HCT116 (cell line): ENCODE measurements around the gene NID2. TPM values are rescaled to one million over a fixed set of nuclear protein-coding genes. Genes with fewer than 3 reads are reported as not detected.

ENCODE experiments used
- ATAC-seq: fragments of 200-7000 bp; cut with Tn5 transposase; 2 replicates; pipeline ENCODE4 v1.9.1; 2020; ENCODE audit warnings: mild to moderate bottlenecking, moderate library complexity
- BruUV-seq: library from RNA; stranded (reverse); fragments of 400-500 nt; replicated peaks from 2 replicates; lab custom pipeline; 2021; lab: Mats Ljungman, UMichigan
- CTCF ChIA-PET: fragments of 300-600 bp; sonication (Branson Sonifier 250); formaldehyde crosslinking; loops from one replicate; lab custom pipeline; 2021; ENCODE audit warnings: antibody characterized with exemption; lab: Charles Lee
- POLR2A ChIA-PET: fragments of 300-600, 350-600 bp; sonication (Branson Sonifier 250); formaldehyde crosslinking; loops from one replicate; lab custom pipeline; 2021; ENCODE audit warnings: antibody characterized with exemption; lab: Charles Lee
- RAD21 ChIA-PET, 2 experiments: fragments of 300-600 bp; sonication (Branson Sonifier 250); formaldehyde crosslinking; loops; one replicate each; lab custom pipeline; 2023; ENCODE audit warnings: low total read pairs in 2 of 2; ENCODE audit not compliant: uncharacterized antibody in 2 of 2, unreplicated experiment in 2 of 2, low non-redundant PET in 1 of 2; lab: Charles Lee
- DNase-seq: peaks from one replicate; pipeline ENCODE4 v3.0.0-alpha.2; 2010; ENCODE audit warnings: low read depth, low spot score
- H2AFZ ChIP-seq: fragments of 200-600 bp; shearing (Covaris generic), sonication (generic); 2 replicates; pipeline ENCODE4 v1.6.1; 2017; ENCODE audit warnings: low read depth, mixed run types, mixed read lengths, antibody characterized with exemption, low read length; ENCODE audit not compliant: poor library complexity, severe bottlenecking
- H3K27ac ChIP-seq: 2 replicates; pipeline ENCODE4 v1.5.1; 2012; ENCODE audit warnings: low read depth, low read length
- H3K27me3 ChIP-seq: fragments of 200-600 bp; sonication (generic); 2 replicates; pipeline ENCODE4 v1.6.1; 2016; ENCODE audit warnings: mixed run types, low read length, mixed read lengths; ENCODE audit not compliant: insufficient read depth
- H3K36me3 ChIP-seq, 2 experiments: fragments of 200-500 bp in 1 of 2; fragments of 200-600 bp in 1 of 2; sonication (Bioruptor generic) in 1 of 2; sonication (generic) in 1 of 2; 2 replicates each; pipeline versions ENCODE4 v1.5.1 to v1.6.1; 2014 to 2016; ENCODE audit warnings: low read length in 2 of 2, inconsistent platforms in 1 of 2, mixed read lengths in 1 of 2, mixed run types in 1 of 2; ENCODE audit not compliant: insufficient read depth in 2 of 2, control insufficient read depth in 1 of 2
- H3K4me1 ChIP-seq, 2 experiments: fragments of 200-600 bp in 1 of 2; sonication (generic) in 1 of 2; 2 replicates each; pipeline versions ENCODE4 v1.5.1 to v1.6.1; 2012 to 2017; ENCODE audit warnings: low read length in 2 of 2, inconsistent platforms in 1 of 2, mild to moderate bottlenecking in 1 of 2, mixed read lengths in 1 of 2, mixed run types in 1 of 2, moderate library complexity in 1 of 2; ENCODE audit not compliant: insufficient read depth in 2 of 2, control insufficient read depth in 1 of 2
- H3K4me2 ChIP-seq: fragments of 200-600 bp; sonication (generic); 2 replicates; pipeline ENCODE4 v1.6.1; 2017; ENCODE audit warnings: mixed run types, low read length, mixed read lengths
- H3K4me3 ChIP-seq, 2 experiments: fragments of 200-600 bp in 1 of 2; sonication (generic) in 1 of 2; replicated peaks in 1 of 2; 2 replicates each; pipeline ENCODE4 v1.5.1; 2011 to 2016; ENCODE audit warnings: low read length in 2 of 2, control low read depth in 1 of 2, low read depth in 1 of 2, mild to moderate bottlenecking in 1 of 2, mixed read lengths in 1 of 2, mixed run types in 1 of 2
- H3K79me2 ChIP-seq: fragments of 200-600 bp; sonication (generic); 2 replicates; pipeline ENCODE4 v1.6.1; 2017; ENCODE audit warnings: mild to moderate bottlenecking, mixed run types, low read length, moderate library complexity, mixed read lengths; ENCODE audit not compliant: insufficient read depth
- H3K9ac ChIP-seq: fragments of 200-600 bp; sonication (generic); 2 replicates; pipeline ENCODE4 v1.6.1; 2016; ENCODE audit warnings: low read length, mixed read lengths
- H3K9me2 ChIP-seq: fragments of 200-600 bp; sonication (generic), shearing (Covaris generic); 2 replicates; pipeline ENCODE4 v1.6.1; 2017; ENCODE audit warnings: mixed run types, mild to moderate bottlenecking, moderate library complexity; ENCODE audit not compliant: insufficient read depth
- H3K9me3 ChIP-seq, 2 experiments: fragments of 200-500 bp in 1 of 2; fragments of 200-600 bp in 1 of 2; sonication (Bioruptor generic) in 1 of 2; sonication (generic) in 1 of 2; 2 replicates each; pipeline ENCODE4 v1.6.1; 2014 to 2017; ENCODE audit warnings: low read length in 2 of 2, mixed read lengths in 2 of 2, inconsistent platforms in 1 of 2, low read depth in 1 of 2, mild to moderate bottlenecking in 1 of 2, mixed run types in 1 of 2, moderate library complexity in 1 of 2; ENCODE audit not compliant: control insufficient read depth in 1 of 2, insufficient read depth in 1 of 2
- H4K20me1 ChIP-seq: fragments of 200-600 bp; sonication (generic), shearing (Covaris generic); 2 replicates; pipeline ENCODE4 v1.6.1; 2017; ENCODE audit warnings: mixed run types, mild to moderate bottlenecking, moderate library complexity; ENCODE audit not compliant: insufficient read depth
- CBX3 ChIP-seq: IDR thresholded peaks from 2 replicates; pipeline ENCODE4 v1.6.1; 2012; ENCODE audit warnings: low read depth
- CEBPB ChIP-seq: IDR thresholded peaks from 2 replicates; pipeline ENCODE4 v1.6.1; 2012; ENCODE audit warnings: low read depth
- CTCF ChIP-seq, 3 experiments: fragments of 200-600 bp in 1 of 3; sonication (generic) in 1 of 3; IDR thresholded peaks in 2 of 3; conservative IDR thresholded peaks in 1 of 3; 2 replicates each; pipeline ENCODE4 v1.5.1; 2012 to 2017; ENCODE audit warnings: low read depth in 2 of 3, low read length in 2 of 3, antibody characterized with exemption in 1 of 3, borderline replicate concordance in 1 of 3, control low read depth in 1 of 3, mild to moderate bottlenecking in 1 of 3, mixed read lengths in 1 of 3, mixed run types in 1 of 3, moderate library complexity in 1 of 3; ENCODE audit not compliant: insufficient read depth in 1 of 3
- EGR1 ChIP-seq: IDR thresholded peaks from 2 replicates; pipeline ENCODE4 v1.6.1; 2012; ENCODE audit warnings: low read depth
- EZH2 ChIP-seq: fragments of 200-600 bp; sonication (generic); IDR thresholded peaks from 2 replicates; pipeline ENCODE4 v1.6.1; 2017; ENCODE audit warnings: antibody characterized with exemption, mixed run types
- EZH2phosphoT487 ChIP-seq: fragments of 200-600 bp; IDR thresholded peaks from 2 replicates; pipeline ENCODE4 v1.6.1; 2018; ENCODE audit warnings: antibody characterized with exemption, borderline replicate concordance
- JUND ChIP-seq: IDR thresholded peaks from 2 replicates; pipeline ENCODE4 v1.6.1; 2012
- MAX ChIP-seq: IDR thresholded peaks from 2 replicates; pipeline ENCODE4 v1.6.1; 2012
- POLR2AphosphoS5 ChIP-seq: IDR thresholded peaks from 2 replicates; pipeline ENCODE4 v1.6.1; 2011; ENCODE audit warnings: mild to moderate bottlenecking, low read depth, low read length, moderate library complexity
- RAD21 ChIP-seq: IDR thresholded peaks from 2 replicates; pipeline ENCODE4 v1.6.1; 2012; ENCODE audit warnings: low read depth, mild to moderate bottlenecking
- REST ChIP-seq: IDR thresholded peaks from 2 replicates; pipeline ENCODE4 v1.6.1; 2012; ENCODE audit warnings: low read depth
- SIN3A ChIP-seq: IDR thresholded peaks from 2 replicates; pipeline ENCODE4 v1.6.1; 2012; ENCODE audit warnings: low read depth
- SP1 ChIP-seq: IDR thresholded peaks from 2 replicates; pipeline ENCODE4 v1.6.1; 2012; ENCODE audit warnings: low read depth
- SRF ChIP-seq: IDR thresholded peaks from 2 replicates; pipeline ENCODE4 v1.6.1; 2012; ENCODE audit warnings: low read depth
- TCF7L2 ChIP-seq: IDR thresholded peaks from 2 replicates; pipeline ENCODE4 v1.7.0; 2011; ENCODE audit warnings: borderline replicate concordance, inconsistent platforms; ENCODE audit not compliant: insufficient read depth, insufficient read length; ENCODE audit errors: extremely low read depth
- YY1 ChIP-seq: IDR thresholded peaks from 2 replicates; pipeline ENCODE4 v1.6.1; 2011; ENCODE audit warnings: low read length, low read depth, moderate library complexity, mild to moderate bottlenecking; ENCODE audit not compliant: insufficient replicate concordance; ENCODE audit errors: extremely low read depth
- ZBTB33 ChIP-seq: IDR thresholded peaks from 2 replicates; pipeline ENCODE4 v1.6.1; 2011; ENCODE audit warnings: mild to moderate bottlenecking, low read length, moderate library complexity; ENCODE audit not compliant: insufficient replicate concordance; ENCODE audit errors: extremely low read depth
- ZFX ChIP-seq: fragments of 450-650 bp; IDR thresholded peaks from 2 replicates; pipeline ENCODE4 v1.6.1; 2017
- intact Hi-C: fragments of 100-400 bp; cut with micrococcal nuclease; formaldehyde crosslinking; loops from 2 replicates; pipeline ENCODE4 v1.10.0; 2022
- total RNA-seq: library from RNA; stranded (reverse); gene quantifications from one replicate; pipeline ENCODE4 v1.2.1, GENCODE V29; 2021; ENCODE audit not compliant: unreplicated experiment

Gene NID2
- total RNA-seq, 1 experiment from 2014 or later, result 0.84 TPM

- peak within 1 kb of the TSS; percentile 95 for H3K9ac ChIP-seq
- peak within 1 kb of the TSS; percentile 63 to 95 for H3K4me3 ChIP-seq
- H3K4me1 ChIP-seq, result peaks cover 6 to 13% of the 10 kb centered on the region in 2 experiments
- H3K27ac ChIP-seq, result peak within 1 kb of the TSS; percentile 70
- intact Hi-C loops, result no loop called here
- RAD21 ChIA-PET, result no interaction called here
- POLR2A ChIA-PET, result no interaction called here
- H3K27me3 ChIP-seq, result no peaks in the 10 kb centered on the region
- H3K79me2 ChIP-seq, result peaks cover 48% of the 10 kb centered on the region
- peak within 1 kb of the TSS; percentile 74 for H2AFZ ChIP-seq
- H3K9me3 ChIP-seq, result no peaks in the 10 kb centered on the region
- peaks cover 21 to 25% of the 10 kb centered on the region in 2 experiments for H3K36me3 ChIP-seq
- BruUV-seq, result no TSS peak
- ATAC-seq (peak; percentile 98), DNase-seq (peak; percentile 81)
- peak within 1 kb of the TSS; percentile 86 for H3K4me2 ChIP-seq
- no peaks in the 10 kb centered on the region for H3K9me2 ChIP-seq
- H4K20me1 ChIP-seq, result no peaks in the 10 kb centered on the region
- CTCF ChIA-PET, result interaction anchor here (2.0 kb wide), 1 partner anchor 10 kb away, joined by 6 read pairs; no protein-coding TSS in a partner anchor
- no peak for TF ChIP-seq CBX3
- no peak for TF ChIP-seq EGR1
- peak; percentile 55 for TF ChIP-seq MAX
- no peak for TF ChIP-seq JUND
- peak; percentile 78 for TF ChIP-seq POLR2AphosphoS5
- peak; percentile 96 for TF ChIP-seq SP1
- TF ChIP-seq YY1, result no peak
- no peak for TF ChIP-seq ZBTB33
- peak; percentile 82 for TF ChIP-seq ZFX
- TF ChIP-seq RAD21, result no peak
- TF ChIP-seq EZH2, result no peak
- TF ChIP-seq EZH2phosphoT487, result no peak
- TF ChIP-seq SRF, result peak; percentile 13; the same call in 1 of the 2 replicates
- TF ChIP-seq CTCF (IDR thresholded peaks at IDR 0.05 in 2 of 3, conservative IDR thresholded peaks at IDR 0.05 in 1 of 3; ENCODE audit: borderline replicate concordance in 1 of 3, insufficient read depth in 1 of 3, low read depth in 2 of 3, low read length in 2 of 3), result no peak
- no peak for TF ChIP-seq CEBPB
- TF ChIP-seq REST, result no peak
- peak; percentile 70 for TF ChIP-seq TCF7L2
- TF ChIP-seq SIN3A, result peak; percentile 69
Measured at GRCh38 chr14:51989293-51990234, 79.3 kb downstream of the NID2 start, which contains the start of gene RTRAF. Gene RTRAF (plus strand): TSS chr14:51989546. CDS start chr14:51989640, 94 bp downstream.
